Activated CD4-positive, alpha-beta T cell treated with anti-CD3 and anti-CD28 coated beads for 48 hours (primary cell): ENCODE measurements around the gene FREY1.

Experiments
- DNase-seq: peaks from one replicate; pipeline ENCODE4 v3.0.0-alpha.2; 2020

FREY1 gene

DNA sequence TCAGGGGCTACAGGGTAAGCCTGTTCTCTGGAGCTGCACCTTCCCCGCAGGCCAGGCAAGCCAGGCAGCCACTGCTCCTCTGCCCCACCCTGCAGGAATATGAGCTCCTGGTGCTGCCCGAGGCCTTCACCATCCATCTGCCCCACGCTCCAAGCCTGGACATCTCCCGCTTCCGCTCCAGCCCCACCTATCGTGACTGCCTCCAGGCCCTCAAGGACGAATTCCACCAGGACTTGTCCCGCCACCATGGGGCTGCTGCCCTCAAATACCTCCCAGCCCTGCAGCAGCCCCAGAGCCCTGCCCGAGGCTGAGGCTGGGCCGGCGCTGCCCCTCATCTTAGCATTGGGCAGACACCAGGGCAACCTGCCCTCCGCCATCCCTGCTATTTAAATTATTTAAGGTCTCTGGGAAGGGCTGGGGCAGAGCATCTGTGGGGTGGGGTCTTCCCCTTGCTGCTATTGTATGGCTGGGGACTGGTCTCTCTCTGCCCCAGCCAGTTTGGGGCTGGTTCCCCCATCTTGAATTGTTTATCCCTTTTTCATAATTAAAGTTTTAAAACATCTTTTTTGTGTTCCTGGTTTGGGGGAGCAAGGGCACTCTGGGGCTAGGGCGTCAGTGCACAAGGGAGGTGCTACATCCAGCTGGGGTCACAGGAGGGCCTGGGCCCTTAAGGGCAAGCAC lies 21.6 kb upstream of the FREY1 start:
- no peak for DNase-seq

DNA sequence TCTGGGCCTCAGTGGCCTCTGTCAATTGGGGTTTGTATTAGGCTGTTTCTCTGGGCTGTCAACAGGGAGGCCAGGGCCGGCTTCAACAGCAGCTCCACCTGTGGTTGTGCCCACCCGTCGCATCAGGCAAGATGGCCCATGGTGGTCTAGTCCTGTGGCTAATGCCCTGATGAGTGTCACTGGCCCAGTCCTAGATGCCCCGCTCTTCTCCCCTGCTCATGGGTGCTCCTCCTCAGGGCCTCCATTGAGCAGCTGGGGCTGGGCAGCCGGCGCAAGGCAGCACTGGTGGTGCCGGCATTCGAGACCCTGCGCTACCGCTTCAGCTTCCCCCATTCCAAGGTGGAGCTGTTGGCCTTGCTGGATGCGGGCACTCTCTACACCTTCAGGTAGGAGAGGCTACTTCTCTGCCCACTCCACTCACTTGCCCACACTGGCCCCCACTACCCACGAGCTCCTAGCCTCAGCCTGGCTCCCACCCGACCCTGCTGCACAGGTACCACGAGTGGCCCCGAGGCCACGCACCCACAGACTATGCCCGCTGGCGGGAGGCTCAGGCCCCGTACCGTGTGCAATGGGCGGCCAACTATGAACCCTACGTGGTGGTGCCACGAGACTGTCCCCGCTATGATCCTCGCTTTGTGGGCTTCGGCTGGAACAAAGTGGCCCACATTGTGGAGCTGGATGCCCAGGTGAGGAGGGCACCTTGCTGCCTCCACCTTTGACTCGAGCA lies 20.8 kb upstream of the FREY1 start:
- no peak for DNase-seq

DNA sequence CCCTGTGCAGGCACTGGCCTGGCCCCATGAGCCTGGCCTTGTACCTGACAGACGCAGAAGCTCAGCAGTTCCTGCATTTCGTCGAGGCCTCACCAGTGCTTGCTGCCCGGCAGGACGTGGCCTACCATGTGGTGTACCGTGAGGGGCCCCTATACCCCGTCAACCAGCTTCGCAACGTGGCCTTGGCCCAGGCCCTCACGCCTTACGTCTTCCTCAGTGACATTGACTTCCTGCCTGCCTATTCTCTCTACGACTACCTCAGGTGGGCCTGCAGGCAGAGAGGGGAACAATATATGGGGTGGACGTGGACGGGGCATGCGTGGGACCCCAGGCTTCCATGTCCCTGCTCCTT lies 20.2 kb upstream of the FREY1 start:
- no peak for DNase-seq

DNA sequence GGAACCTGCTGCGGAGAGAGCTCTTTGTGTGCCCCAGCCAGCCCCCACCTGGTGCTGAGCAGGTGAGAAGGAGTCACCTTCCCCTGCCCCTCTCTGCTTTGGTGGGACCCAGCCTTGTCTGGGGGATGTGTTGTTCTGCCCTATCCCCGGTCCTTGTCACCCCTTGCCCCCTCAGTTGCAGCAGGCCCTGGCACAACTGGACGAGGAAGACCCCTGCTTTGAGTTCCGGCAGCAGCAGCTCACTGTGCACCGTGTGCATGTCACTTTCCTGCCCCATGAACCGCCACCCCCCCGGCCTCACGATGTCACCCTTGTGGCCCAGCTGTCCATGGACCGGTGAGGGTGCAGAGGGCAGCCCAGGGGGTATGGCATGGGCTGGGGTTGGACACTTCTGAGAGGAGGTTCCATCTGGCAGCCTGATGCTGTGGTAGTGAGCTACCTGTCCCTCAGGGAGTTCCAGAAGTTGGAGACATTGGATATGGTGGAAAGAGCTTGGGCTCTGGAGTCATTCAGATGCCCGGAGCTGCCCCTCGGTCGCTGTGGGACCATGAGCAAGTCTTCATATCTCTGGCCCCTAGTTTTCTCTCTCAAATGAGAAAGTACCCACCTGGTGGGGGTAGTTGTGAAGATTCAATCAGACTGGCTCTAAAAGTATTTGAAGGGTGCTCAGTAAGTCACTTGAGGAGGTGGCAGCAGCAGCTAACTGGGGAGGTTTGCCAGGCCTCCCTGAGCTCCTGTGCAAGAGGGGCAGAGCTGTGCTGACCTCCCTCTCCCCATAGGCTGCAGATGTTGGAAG lies 19.7 kb upstream of the FREY1 start:
- DNase-seq: no peak

DNA sequence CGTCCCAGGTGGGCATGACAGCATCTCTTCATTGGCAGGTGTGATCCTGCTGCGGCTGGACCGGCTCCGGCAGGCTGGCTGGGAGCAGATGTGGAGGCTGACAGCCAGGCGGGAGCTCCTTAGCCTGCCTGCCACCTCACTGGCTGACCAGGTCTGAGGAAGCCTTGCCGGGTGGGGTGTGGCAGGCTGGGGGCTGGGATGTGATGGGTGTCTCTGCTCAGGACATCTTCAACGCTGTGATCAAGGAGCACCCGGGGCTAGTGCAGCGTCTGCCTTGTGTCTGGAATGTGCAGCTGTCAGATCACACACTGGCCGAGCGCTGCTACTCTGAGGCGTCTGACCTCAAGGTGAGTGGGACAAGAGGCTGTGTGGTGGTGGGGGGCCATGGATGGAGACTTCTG lies 18.9 kb upstream of the FREY1 start:
- DNase-seq: no peak

DNA sequence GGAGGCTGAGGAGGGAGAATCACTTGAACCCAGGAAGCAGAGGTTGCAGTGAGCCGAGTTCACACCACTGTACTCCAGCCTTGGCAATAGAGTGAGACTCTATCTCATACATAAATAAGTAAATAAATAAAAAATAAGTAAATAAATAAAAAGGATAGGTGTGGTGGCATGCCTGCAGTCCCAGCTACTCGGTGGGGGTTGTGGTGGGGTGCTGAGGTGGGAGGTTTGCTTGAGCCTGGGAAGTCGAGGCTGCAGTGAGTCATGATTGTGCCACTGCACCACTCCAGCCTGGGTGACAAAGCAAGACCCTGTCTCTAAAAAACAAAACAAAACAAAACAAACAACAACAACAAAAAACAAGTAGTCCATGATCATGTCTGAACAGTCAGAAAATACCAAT lies 18.5 kb upstream of the FREY1 start:
- no peak for DNase-seq

DNA sequence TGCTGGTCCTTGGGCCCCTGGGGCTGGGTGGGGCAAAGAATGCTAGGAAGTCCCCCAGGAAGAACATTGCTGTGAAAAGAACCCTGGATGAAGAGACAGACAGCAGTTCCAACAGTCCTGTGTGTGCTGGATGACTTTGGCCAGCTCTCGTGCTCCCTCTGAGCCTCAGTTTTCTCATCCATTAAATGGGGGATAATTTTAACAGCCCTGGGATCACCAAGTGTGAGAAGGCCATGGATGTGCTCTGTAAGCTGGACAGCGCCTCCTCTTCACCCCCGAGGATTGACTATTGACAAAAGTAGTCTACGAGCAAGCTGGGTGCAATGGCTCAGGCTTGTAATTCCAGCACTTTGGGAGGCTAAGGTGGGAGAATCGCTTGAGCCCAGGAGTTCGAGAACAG lies 17.9 kb upstream of the FREY1 start:
- no peak for DNase-seq

DNA sequence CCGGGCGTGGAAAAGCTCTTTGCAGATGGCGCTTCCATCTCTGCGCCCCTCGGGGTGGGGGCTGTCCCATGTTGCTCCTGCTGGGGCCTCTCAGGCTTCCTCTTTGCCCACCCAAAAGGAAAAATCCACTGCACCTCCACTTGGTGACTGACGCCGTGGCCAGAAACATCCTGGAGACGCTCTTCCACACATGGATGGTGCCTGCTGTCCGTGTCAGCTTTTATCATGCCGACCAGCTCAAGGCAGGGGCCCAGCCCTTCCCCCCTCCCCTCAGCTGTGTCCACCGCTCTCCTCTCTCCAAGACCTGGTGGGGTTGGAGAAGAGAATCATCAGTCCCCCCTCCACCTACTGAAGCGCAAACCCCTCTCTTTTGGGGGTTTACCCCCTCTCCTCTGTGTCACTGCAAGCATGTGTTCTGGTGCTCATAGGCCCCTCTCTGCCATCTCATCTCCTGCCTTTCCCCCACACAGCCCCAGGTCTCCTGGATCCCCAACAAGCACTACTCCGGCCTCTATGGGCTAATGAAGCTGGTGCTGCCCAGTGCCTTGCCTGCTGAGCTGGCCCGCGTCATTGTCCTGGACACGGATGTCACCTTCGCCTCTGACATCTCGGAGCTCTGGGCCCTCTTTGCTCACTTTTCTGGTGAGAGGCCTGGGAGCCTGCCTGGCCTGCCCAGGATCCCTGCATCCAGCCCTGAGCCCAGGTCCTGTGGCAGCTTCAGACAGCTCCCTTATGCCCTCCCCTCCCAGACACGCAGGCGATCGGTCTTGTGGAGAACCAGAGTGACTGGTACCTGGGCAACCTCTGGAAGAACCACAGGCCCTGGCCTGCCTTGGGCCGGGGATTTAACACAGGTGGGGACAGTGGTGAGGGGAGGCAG lies 17.2 kb upstream of the FREY1 start:
- no peak for DNase-seq

DNA sequence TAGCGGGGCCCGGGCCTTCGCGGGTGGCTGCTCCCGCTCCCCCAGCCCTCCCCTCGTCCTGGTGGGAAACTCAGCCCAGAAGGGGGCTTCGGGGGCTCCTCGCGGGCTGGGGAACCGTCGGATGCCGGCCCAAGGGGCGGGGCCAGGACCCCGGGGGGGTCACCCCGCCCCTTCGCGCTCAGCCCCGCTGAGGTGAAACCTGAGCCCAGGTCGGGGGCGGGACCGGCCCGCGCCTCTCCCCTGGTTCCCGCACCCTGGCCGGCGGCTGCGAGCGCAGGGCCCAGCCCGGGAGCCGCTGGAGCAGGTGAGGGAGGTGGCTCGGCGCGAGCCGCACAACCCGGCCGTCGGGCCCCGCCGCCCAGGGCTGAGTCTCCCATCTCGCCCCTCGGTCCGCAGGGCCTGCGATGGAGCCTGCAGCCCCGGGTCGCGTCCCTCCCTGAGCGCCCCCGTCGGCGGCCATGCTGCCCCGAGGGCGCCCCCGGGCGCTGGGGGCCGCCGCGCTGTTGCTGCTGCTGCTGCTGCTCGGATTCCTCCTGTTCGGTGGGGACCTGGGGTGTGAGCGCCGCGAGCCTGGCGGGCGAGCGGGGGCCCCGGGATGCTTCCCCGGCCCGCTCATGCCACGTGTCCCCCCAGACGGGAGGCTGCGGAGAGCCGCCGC lies 15.5 kb upstream of the FREY1 start, which contains the start of gene LARGE2:
TSS of gene LARGE2 (plus strand) at position 232 of the 658 bp plus-strand sequence. CDS start at position 459, 227 bp downstream.
- DNase-seq: no peak

DNA sequence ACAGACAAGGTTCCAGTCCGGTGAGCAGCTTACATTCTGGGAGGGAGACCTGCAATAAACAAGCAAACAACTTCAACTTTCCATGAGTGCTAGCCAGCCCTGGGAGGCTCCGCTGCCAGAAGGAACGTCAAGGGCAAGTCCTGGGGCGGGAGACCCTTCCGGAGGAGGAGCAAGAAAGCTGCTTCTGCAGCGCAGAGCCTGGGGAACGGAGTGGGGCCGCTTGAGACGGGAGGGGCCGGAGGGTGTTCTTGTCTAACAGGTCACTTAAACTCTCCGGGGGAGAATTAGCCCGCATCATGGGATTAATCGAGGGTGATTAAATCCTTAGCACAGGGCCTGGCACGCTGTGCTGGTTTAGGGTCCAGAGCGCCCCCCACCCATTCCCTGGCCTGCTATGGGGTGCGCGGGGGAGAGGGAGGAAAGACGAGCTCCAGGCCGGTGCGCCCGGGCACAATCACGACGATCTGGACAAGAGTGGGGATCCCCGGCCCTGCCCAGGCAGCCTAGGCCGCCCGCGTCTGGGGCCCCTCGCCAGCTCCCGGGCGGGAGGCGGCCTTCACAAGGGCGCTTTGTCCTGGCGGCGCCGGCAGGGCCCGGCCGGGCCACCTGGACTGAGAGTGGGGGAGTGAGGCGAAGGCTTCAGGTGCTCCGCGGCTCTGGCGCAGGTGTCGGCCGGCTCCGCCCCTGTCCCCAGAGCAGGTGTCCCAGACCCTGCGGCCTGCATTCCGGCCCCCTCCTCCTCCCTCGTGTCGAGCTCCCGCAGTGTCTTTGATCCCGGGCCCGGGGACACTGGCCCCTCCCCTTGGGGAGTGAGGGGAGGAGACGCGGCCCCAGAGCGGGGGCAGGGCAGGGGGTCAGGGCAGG lies 14.7 kb upstream of the FREY1 start:
- no peak for DNase-seq

DNA sequence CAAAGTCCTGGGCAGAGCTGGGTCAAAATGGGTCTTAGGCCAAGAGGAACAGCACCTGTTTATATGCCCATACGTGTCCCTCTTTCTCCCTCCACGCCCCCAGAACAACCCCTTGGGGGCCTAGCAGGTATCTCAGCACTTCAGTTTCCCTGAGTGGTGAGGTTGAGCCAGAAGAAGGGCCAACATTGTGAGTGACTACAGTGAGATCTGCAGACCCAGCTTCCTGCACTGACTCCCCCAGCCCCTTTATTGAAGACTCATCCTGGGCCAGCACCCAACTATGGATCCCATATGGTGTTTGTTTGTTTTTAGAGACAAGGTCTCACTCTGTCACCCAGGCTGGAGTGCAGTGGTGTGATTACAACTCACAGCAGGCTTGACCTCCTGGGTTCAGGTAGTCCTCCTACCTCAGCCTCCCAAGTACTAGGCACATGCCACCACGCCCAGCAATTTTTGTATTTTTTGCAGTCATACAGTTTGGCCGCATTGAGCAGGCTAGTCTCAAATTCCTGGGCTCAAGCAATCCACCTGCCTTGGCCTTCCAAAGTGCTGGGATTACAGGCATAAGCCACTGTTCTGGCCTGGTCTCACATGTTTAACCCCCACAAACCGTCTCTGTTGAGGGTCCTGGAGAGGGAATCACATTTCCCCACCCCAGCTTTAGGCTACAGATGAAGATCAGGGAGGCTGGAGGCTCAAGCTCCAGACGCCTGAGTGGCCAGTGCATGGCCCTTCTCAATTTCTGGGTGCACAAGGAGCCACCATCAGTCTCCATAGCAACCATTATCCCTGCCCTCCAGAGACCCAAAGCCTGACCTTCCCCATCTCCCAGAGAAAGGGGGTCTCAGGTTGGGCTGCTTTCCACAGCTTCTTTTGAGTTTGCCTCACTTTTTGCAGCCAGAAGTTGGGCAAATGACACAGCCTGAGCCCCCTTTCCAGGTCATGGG lies 13.7 kb upstream of the FREY1 start:
- DNase-seq: no peak

DNA sequence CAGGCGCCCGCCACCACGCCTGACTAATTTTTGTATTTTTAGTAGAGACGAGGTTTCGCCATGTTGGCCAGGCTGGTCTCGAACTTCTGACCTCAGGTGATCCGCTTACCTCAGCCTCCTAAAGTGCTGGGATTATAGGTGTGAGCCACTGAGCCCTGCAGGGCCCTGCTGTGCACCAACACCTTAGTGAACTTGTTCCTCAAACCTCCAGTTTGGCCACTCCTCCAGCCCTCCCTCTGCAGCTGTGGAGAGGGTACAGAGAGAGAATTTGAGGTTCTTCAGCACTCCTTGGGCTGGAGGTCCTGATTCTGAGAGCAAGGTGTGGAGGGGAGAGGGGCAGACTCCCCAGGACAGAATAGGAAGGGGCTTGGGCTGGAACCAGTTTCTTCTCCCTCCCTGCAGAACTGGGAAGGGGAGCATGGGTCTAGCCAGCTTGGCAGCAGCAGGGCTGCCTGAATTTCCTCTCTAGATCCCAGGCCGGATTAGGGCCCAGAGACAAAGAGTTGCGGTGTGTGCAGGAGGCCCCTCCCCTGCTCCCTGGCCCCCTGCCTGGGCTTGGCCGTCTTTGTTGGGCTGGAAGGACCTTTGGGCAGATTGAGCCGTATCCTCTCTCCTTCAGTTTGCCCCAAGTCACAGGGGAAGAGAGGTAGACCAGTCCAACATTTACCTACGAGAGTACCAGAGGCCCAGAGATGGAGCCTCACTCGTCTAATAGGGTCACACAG lies 12.9 kb upstream of the FREY1 start:
- DNase-seq: no peak

DNA sequence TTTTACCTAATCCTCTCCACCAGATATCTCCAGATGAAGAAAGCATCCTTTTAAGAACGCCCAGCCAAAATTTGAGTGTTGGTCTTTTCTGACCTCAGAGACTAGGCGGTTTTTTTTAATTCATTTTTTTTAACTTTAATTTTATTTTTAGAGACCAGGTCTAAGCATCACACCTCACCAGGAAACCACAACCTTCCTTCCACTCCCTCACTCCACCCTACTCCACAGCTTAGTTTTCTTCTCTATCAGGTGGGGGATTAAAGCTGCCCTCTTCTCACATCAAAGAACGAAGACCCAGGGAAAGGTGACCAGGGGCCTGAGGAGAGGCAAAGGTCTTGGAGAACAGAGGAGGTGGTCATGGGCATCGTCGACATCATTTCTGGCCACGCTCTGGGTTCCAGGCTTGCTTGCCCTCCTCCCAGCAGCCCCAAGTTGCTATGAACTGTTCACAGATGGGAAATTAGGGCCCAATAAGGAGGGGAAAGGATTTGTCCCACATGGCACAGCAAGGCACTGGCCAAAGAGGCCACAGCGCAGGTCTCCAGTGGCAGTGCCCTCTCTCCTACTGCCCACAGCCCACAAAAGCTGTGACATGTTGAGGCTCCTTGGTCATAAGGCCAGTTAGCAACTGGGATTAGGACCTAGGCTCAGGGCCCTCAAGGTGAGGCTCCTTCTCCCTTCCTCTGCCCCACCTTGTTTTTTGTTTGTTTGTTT lies 12.0 kb upstream of the FREY1 start:
- no peak for DNase-seq

DNA sequence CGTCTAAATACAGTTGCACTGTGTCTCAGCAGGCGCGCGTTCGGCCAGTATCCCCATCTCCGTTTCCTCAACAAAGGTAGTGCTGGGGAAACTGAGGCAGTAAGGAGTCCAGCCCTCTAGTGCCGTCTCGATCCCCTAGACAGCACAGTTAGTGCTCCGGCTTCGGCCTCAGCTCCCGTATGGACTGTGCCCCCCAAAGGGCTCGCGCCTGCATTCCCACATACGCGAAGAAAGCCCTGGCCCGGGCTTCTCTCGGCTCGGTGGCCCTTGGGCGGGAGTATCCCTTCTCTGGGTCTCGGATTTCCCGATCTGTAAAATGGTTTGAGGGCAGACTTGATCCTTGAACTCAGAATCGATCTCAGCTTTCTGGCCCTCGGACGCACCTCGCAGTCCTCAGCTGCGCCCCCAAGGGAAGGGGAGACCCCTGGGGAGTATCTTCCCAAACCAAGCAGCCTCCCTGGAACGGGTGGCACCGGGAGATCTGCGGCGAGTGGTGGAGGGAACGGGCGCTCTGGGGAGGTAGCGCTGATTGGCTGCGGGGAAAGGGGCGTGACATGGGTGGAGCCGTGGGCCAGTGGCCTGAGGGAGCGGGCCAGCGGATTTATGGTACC lies 11.4 kb upstream of the FREY1 start:
- peak; percentile 75 for DNase-seq

DNA sequence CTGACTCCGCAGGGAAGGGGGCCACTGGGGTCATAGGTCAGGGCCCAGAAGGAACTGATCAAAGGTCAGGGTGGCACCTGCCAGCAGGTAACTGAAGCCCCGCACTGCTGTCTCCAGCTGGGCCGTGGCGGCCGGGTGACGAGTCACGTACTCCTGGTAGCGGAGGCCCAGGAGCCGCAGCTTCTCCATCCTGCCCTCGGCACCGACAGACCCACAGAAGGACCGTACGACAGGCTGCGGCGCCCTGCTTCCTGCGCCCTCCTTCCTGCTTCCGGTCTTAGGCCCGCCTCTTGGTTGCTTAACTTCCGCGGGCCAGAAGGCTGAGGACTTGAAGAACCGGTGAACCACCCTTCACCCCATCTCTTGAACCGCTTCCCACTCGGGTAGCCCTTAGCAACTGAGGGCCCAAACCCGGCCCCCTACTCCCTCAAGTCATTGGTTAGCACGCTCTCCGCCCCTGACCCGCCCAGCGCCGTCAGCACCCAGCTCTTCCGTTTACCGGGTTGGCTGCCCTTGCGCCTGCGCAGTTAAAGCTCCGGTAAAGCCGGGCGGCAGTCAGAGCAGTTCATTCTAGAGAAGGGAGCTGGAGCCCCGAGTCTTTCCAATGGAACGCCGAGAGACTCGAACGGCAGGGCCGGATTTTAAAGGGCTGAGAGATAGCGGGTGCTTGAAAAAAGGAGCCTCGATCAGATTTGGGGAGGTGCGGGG lies 10.7 kb upstream of the FREY1 start, which contains the start of gene PEX16:
TSS of gene PEX16 (minus strand) at position 255 of the 708 bp plus-strand sequence. CDS start at position 189, 66 bp downstream.
- DNase-seq: peak; percentile 97

DNA sequence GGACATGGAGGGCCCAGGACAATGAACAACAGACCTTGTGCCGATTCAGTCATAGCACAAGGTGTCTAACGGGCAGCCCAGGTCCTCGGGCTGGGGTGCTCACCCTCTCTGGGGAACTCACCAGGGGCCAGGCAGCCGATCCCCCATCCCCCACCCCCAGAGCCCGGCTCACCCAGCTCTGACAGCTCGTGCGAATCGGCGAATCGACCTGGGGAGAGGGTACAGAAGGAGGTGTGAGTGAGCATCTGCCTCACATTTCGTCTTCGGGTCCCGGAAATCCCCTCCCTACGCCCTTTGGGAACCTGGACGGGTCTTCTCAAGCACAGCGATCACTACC lies 10.2 kb upstream of the FREY1 start:
- peak; percentile 43 for DNase-seq

DNA sequence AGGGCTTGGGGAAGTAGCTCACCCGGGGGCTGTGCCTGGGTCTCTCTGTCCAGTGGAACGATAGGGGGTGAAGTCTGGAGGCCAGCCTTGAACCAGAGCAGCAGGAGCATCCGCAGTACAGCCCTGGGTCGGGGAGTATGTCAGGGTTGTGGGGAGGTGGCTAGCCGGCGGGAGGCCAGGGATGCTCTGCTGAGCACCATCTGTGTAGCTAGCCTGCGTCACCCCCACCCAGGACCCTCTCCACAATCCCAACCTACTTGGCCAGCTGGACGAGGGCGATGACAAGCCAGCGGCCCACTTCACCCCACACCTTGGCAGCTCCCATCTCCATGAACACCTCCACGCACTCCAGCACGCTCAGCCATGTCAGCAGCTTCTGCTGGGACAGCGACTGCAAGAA lies 8.4 kb upstream of the FREY1 start:
- DNase-seq: no peak
